Sigmoid colon (tissue), 4 donors: ENCODE measurements around the gene PRICKLE1.

Experiments used
- EP300 ChIP-seq, 4 donors: sonication (generic); formaldehyde crosslinking; IDR thresholded peaks; one replicate each; pipeline ENCODE4 v1.6.1; 2017; ENCODE audit warnings: antibody characterized with exemption in 4 of 4
- POLR2A ChIP-seq, 2 donors: fragments of 450-650 bp; IDR thresholded peaks; one replicate each; pipeline ENCODE4 v1.6.1; 2016; ENCODE audit warnings: antibody characterized with exemption in 2 of 2, mild to moderate bottlenecking in 2 of 2, moderate library complexity in 2 of 2
- POLR2AphosphoS5 ChIP-seq, 4 donors: sonication (generic); formaldehyde crosslinking; IDR thresholded peaks; one replicate each; pipeline ENCODE4 v1.6.1; 2017; ENCODE audit warnings: antibody characterized with exemption in 4 of 4

DNA sequence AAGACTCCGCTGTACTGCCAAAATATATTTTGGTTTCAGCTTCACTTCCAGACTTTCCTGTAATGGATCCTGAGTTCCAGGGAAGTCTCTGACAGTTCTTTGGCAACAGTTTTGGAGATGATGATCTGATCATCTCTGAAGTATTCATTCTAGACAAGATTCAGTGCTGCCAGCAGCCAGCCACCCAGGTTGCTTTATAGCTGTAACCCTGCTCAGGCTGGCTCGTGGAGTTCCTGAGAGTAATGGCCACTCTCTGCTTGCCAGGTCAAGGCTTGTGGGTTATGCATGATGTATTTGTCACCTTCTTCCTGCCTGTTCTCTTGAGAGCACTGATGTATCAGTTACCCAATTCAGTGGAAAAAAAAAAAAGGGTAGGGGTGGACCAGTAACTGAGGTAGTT, 139.3 kb downstream of the PRICKLE1 start:
- TF ChIP-seq POLR2AphosphoS5 (IDR thresholded peaks at IDR 0.05) (no peak), EP300 (IDR thresholded peaks at IDR 0.05) (no peak), POLR2A (IDR thresholded peaks at IDR 0.05) (no peak)
